Activated naive CD4-positive, alpha-beta T cell (primary cell): ENCODE measurements around the gene OR2D2.
"Not testable (repeated sequence)": the region's sequence is repeated elsewhere in the genome, so short reads cannot be mapped to it uniquely, and the experiment has no call there.

Source experiments
- DNase-seq, 4 experiments: peaks; one replicate each; lab custom pipeline; 2025; lab: John Stamatoyannopoulos, UW

Gene OR2D2

GRCh38 chr11:6882751-6883150 is 9.5 kb downstream of the OR2D2 start:
- DNase-seq = no peak

GRCh38 chr11:6876914-6877313 is 15.4 kb downstream of the OR2D2 start:
- no peak for DNase-seq

- no peak for DNase-seq
Measured at GRCh38 chr11:6876325-6876724, 16.0 kb downstream of the OR2D2 start, which contains the start of gene OR10A4. TSS of gene OR10A4 (plus strand) at chr11:6876625. CDS start at chr11:6876648, 23 bp downstream.

- no peak for DNase-seq
Measured at GRCh38 chr11:6875761-6876160, 16.5 kb downstream of the OR2D2 start.

- DNase-seq = no peak
Measured at GRCh38 chr11:6871278-6871677, 21.0 kb downstream of the OR2D2 start.

GRCh38 chr11:6864438-6864837 is 27.9 kb downstream of the OR2D2 start:
- DNase-seq = no peak

GRCh38 chr11:6862961-6863360 is 29.3 kb downstream of the OR2D2 start, which contains the start of gene OR10A2:
TSS of gene OR10A2 (plus strand) at chr11:6863057. CDS start at chr11:6869755, 6,698 bp downstream.
- DNase-seq = no peak

- no peak for DNase-seq
Measured at GRCh38 chr11:6856871-6857270, 35.4 kb downstream of the OR2D2 start.

- DNase-seq = no peak
Measured at GRCh38 chr11:6855971-6856541, 36.2 kb downstream of the OR2D2 start.

- not testable (repeated sequence) for DNase-seq
Measured at GRCh38 chr11:6854801-6855200, 37.5 kb downstream of the OR2D2 start.

GRCh38 chr11:6850526-6850925 is 41.8 kb downstream of the OR2D2 start:
- DNase-seq = no peak

- no peak for DNase-seq
Measured at GRCh38 chr11:6845383-6845782, 46.9 kb downstream of the OR2D2 start, which contains the start of gene OR10A5. TSS of gene OR10A5 (plus strand) at chr11:6845683. CDS start at chr11:6845683, 0 bp downstream.

GRCh38 chr11:6844356-6844755 is 47.9 kb downstream of the OR2D2 start:
- no peak for DNase-seq

GRCh38 chr11:6843670-6844069 is 48.6 kb downstream of the OR2D2 start:
- no peak for DNase-seq

GRCh38 chr11:6841694-6842093 is 50.6 kb downstream of the OR2D2 start:
- no peak for DNase-seq
